DND-41 (cell line): ENCODE data around the gene TPM4.
A peak's percentile ranks its signal among the peaks of the same experiment; 100 is the strongest.

ENCODE experiments used
- ATAC-seq: fragments of 200-7000 bp; cut with Tn5 transposase; 3 replicates; pipeline ENCODE4 v1.9.1; 2021; ENCODE audit warnings: low read depth; ENCODE audit not compliant: insufficient read depth
- DNase-seq: peaks from one replicate; pipeline ENCODE4 v3.0.0-alpha.2; 2020
- H2AFZ ChIP-seq: 2 replicates; pipeline ENCODE4 v1.6.0; 2012; ENCODE audit warnings: low read depth, low read length
- H3K27ac ChIP-seq: 2 replicates; pipeline ENCODE4 v1.5.1; 2012; ENCODE audit warnings: low read length, inconsistent platforms
- H3K27me3 ChIP-seq: fragments of 200-600 bp; sonication (generic); 2 replicates; pipeline ENCODE4 v1.6.0; 2012; ENCODE audit warnings: low read length, mild to moderate bottlenecking, inconsistent platforms; ENCODE audit not compliant: insufficient read depth, poor library complexity
- H3K36me3 ChIP-seq: 2 replicates; pipeline ENCODE4 v1.5.1; 2012; ENCODE audit warnings: low read length, inconsistent platforms; ENCODE audit not compliant: insufficient read depth
- H3K4me1 ChIP-seq: 2 replicates; pipeline ENCODE4 v1.5.1; 2012; ENCODE audit warnings: mild to moderate bottlenecking, low read length; ENCODE audit not compliant: insufficient read depth
- H3K4me2 ChIP-seq: 2 replicates; pipeline ENCODE4 v1.6.0; 2012; ENCODE audit warnings: mild to moderate bottlenecking, moderate library complexity, low read length, inconsistent platforms; ENCODE audit not compliant: insufficient read depth
- H3K4me3 ChIP-seq, 2 experiments: fragments of 200-600 bp in 1 of 2; shearing (Covaris generic) in 1 of 2; 2 replicates each; pipeline ENCODE4 v1.5.1; 2012 to 2016; ENCODE audit warnings: inconsistent platforms in 2 of 2, low read length in 2 of 2, mild to moderate bottlenecking in 2 of 2, low read depth in 1 of 2, moderate library complexity in 1 of 2
- H3K79me2 ChIP-seq: 2 replicates; pipeline ENCODE4 v1.6.0; 2012; ENCODE audit warnings: low read length, inconsistent platforms; ENCODE audit not compliant: insufficient read depth
- H3K9ac ChIP-seq: 2 replicates; pipeline ENCODE4 v1.6.0; 2012; ENCODE audit warnings: low read depth, mild to moderate bottlenecking, inconsistent platforms, low read length, moderate library complexity
- H3K9me3 ChIP-seq: 2 replicates; pipeline ENCODE4 v1.5.1; 2012; ENCODE audit warnings: low read length, moderate library complexity, mild to moderate bottlenecking, inconsistent platforms; ENCODE audit not compliant: insufficient read depth, severe bottlenecking
- H4K20me1 ChIP-seq: 2 replicates; pipeline ENCODE4 v1.6.0; 2012; ENCODE audit warnings: low read length; ENCODE audit not compliant: insufficient read depth
- EZH2 ChIP-seq: IDR thresholded peaks from 3 replicates; pipeline ENCODE4 v1.6.1; 2012; ENCODE audit warnings: borderline replicate concordance, low read depth, mild to moderate bottlenecking, moderate library complexity, low read length, inconsistent platforms; ENCODE audit not compliant: severe bottlenecking
- TF ChIP-seq, protein P1 (sequence below): IDR thresholded peaks from 2 replicates; pipeline ENCODE4 v1.5.1; 2012; ENCODE audit warnings: borderline replicate concordance, low read length, moderate library complexity, mild to moderate bottlenecking; ENCODE audit not compliant: poor library complexity, severe bottlenecking; ENCODE audit errors: extremely low read depth

The TPM4 gene

DNA sequence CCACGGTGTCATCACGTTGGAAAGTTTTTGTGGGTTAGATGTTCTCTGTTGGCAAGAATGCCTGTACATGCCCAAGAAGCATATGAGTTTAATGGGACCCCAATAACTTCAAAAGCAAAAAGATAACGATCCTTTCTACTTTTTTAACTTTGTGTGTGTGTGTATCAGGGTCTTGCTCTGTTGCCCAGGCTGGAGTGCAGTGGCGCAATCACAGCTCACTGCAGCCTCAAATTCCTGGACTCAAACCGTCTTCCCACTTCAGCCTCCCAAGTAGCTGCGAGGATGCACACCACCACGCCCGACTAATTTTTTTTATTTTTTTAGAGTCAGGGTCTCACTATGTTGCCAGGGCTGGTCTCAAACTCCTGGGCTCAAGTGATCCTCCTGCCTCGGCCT, 34.3 kb upstream of the TPM4 start:
- Histone ChIP-seq H4K20me1 (no peaks in the 10 kb centered on the region), H3K36me3 (no peaks in the 10 kb centered on the region), H3K4me2 (peak overlapping the region; percentile 48; the same call in 1 of the 2 replicates), H3K79me2 (no peaks in the 10 kb centered on the region), H3K4me1 (peaks cover 9% of the 10 kb centered on the region), H3K4me3 (no peak overlapping the region), H3K27me3 (no peaks in the 10 kb centered on the region), H2AFZ (peak overlapping the region; percentile 21; the same call in 1 of the 2 replicates), H3K27ac (no peak overlapping the region), H3K9ac (no peak overlapping the region), H3K9me3 (no peaks in the 10 kb centered on the region)
- ATAC-seq (no peak), DNase-seq (no peak)
- no peak for TF ChIP-seq EZH2
- TF ChIP-seq, protein P1, sequence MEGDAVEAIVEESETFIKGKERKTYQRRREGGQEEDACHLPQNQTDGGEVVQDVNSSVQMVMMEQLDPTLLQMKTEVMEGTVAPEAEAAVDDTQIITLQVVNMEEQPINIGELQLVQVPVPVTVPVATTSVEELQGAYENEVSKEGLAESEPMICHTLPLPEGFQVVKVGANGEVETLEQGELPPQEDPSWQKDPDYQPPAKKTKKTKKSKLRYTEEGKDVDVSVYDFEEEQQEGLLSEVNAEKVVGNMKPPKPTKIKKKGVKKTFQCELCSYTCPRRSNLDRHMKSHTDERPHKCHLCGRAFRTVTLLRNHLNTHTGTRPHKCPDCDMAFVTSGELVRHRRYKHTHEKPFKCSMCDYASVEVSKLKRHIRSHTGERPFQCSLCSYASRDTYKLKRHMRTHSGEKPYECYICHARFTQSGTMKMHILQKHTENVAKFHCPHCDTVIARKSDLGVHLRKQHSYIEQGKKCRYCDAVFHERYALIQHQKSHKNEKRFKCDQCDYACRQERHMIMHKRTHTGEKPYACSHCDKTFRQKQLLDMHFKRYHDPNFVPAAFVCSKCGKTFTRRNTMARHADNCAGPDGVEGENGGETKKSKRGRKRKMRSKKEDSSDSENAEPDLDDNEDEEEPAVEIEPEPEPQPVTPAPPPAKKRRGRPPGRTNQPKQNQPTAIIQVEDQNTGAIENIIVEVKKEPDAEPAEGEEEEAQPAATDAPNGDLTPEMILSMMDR, result no peak

DNA sequence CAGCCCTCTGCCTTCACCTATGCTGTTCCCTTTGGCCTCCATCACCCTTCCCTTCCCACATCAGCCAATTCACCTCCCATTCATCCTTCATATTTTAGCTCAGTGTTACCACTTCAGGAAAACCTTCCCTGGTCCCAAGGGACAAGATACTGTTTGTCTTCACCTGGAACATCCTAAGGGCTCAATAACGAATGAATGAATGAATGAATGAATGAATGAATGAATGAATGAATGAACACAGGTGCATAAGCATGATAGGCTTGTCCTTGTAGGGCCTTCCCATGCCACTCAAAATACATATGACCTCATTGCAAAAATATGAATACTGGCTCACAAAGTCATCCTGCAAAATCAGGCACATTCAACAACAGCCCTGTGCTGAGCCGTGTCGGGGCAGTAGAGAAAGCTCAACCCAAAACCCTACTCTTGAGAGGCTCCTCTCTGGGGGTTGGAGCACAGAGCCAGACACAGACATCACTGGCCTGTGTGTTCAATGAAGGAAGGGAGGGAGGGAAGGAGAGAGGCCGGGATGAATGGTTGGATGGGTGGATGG, 33.7 kb upstream of the TPM4 start:
- H3K4me3 ChIP-seq, result no peak overlapping the region

GRCh38 chr19:16043156-16043757, 33.0 kb upstream of the TPM4 start:
- TF ChIP-seq, protein P1, result no peak
- no peak for TF ChIP-seq EZH2
- Histone ChIP-seq H3K4me1 (peaks cover 9% of the 10 kb centered on the region), H3K4me2 (no peak overlapping the region), H2AFZ (no peak overlapping the region), H3K36me3 (no peaks in the 10 kb centered on the region), H3K27me3 (no peaks in the 10 kb centered on the region), H3K9me3 (no peaks in the 10 kb centered on the region), H3K9ac (no peak overlapping the region), H3K79me2 (no peaks in the 10 kb centered on the region), H3K27ac (no peak overlapping the region), H3K4me3 (no peak overlapping the region), H4K20me1 (no peaks in the 10 kb centered on the region)
- ATAC-seq, result no peak
- DNase-seq, result no peak

More for the DNA sequence above, 33.7 kb upstream of the TPM4 start:
- H3K36me3 ChIP-seq, result no peaks in the 10 kb centered on the region
- no peak for TF ChIP-seq EZH2
- TF ChIP-seq, protein P1, result no peak
- no peaks in the 10 kb centered on the region for H3K79me2 ChIP-seq
- H3K9ac ChIP-seq, result no peak overlapping the region
- no peak overlapping the region for H3K4me2 ChIP-seq
- DNase-seq, result no peak
- H3K9me3 ChIP-seq, result no peaks in the 10 kb centered on the region
- H3K27ac ChIP-seq, result no peak overlapping the region
- H4K20me1 ChIP-seq, result no peaks in the 10 kb centered on the region
- H3K27me3 ChIP-seq, result no peaks in the 10 kb centered on the region
- no peak for ATAC-seq
- peaks cover 9% of the 10 kb centered on the region for H3K4me1 ChIP-seq
- no peak overlapping the region for H2AFZ ChIP-seq

GRCh38 chr19:16044746-16045145, 31.5 kb upstream of the TPM4 start:
- no peak for DNase-seq
- no peak for ATAC-seq
- Histone ChIP-seq H3K9me3 (no peaks in the 10 kb centered on the region), H3K27ac (no peak overlapping the region), H3K27me3 (no peaks in the 10 kb centered on the region), H4K20me1 (no peaks in the 10 kb centered on the region), H3K4me2 (no peak overlapping the region), H3K36me3 (no peaks in the 10 kb centered on the region), H2AFZ (no peak overlapping the region), H3K79me2 (no peaks in the 10 kb centered on the region), H3K9ac (no peak overlapping the region), H3K4me3 (no peak overlapping the region), H3K4me1 (peaks cover 9% of the 10 kb centered on the region)
- TF ChIP-seq EZH2, result no peak
- TF ChIP-seq, protein P1, result no peak
